GM21423 (cell line): ENCODE measurements around the gene EN2.
"Not testable (repeated sequence)": the region's sequence is repeated elsewhere in the genome, so short reads cannot be mapped to it uniquely, and the experiment has no call there.

Experiments
- ATAC-seq: cut with Tn5 transposase; IDR thresholded peaks from one replicate; pipeline ENCODE4 v1.9.1; 2021; ENCODE audit warnings: mild to moderate bottlenecking, moderate library complexity; ENCODE audit not compliant: unreplicated experiment

EN2 gene

DNA sequence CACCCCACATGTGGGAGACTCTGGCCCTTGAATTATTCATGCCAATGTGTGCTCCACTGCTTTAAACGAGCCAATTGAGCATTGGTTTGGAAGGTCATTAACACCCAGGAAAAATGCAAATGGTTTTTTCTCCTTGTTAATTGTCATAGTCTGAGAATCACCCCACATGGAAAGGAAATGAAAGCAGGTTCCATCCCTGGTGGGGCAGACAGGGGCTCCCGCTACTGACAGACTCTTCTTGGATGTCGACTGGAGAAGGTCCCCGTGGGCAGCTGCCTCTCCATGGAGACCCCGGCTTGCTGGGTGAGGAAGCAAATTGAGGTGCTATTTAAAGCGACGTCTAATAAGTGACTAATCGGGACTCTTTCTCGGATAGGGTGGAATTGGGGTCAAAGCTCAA lies 32.0 kb upstream of the EN2 start:
- ATAC-seq = no peak

GRCh38 chr7:155426543-155427410 lies 31.2 kb upstream of the EN2 start:
- no peak for ATAC-seq

DNA sequence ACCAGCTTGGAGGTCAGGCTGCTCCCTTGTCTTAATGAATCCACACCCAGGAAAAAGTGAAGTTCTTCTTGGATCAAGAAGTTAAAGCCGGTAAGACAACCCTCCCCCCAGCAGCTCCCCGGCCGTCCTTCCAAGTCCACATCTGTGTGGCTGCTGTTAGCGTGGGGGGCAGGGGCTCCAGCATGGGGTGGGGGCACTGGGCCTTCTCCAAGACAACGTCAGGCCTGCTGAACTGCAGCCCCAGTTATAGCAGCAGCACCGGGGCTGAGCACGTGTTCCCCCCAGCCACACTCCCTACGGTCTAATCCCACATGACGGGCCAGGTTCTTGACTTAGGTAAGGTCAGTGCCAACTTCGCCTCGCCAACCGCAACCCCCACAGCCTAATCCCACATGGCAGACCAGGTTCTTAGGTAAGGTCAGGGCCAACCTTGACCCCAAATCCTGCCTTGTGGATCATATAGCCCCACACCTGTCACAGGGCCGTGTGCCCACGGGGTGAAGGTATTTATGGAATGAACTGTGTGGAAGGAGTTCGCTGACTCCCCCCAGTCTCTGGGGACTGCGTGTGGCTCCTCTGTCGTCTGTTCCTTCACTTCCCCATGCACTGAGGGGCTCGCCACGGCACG lies 30.4 kb upstream of the EN2 start:
- no peak for ATAC-seq

DNA sequence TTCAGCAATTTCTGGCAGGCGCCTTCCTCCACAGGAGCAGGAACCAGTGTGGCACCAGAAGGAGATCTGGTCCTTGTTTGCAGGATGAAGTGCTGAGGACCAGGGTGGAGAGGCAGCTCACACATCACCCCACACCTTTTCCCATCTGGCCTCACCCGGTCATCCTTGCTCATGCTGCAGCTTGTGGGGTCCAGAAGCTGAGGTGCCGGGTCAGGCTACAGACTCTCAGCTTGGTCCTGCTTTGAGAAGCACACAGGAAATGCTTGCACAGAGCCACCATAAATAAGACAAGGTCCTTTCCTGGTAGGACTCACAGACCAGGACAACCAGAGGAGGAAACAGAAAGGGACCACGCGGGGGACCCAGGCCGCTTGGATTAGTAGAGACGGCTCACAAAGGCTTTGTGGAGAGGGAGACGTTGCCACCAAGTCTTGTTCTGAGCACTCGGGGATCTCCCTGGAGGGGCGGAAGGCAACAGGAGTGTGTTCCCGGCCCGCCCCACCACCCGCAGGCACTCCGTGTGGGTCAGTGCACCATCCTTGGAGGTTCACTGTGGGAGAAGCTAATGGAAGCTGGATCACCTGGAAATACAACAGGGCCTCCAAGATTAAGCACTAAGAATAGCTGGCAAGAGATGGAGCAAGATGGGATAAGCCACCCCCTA lies 29.6 kb upstream of the EN2 start:
- no peak for ATAC-seq

DNA sequence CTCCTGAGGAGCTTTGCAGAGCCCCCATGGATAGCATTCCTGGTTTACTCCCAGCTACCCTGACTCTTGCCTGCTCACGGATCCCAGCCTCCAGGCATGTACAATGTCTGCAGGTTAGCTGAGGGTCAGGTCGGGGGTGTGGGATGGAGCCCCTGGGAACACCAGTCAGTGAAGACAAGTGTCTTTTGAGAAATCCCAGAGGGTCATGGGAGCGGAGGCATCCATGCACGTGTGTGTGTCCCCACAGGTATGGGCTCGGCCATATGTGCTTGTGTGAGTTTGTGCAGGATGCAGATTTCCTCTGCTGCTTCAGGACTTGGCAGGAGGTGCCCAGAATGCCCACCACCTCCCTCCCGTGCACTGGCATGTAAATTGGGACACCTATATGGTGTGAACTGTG lies 28.3 kb upstream of the EN2 start:
- ATAC-seq = no peak

- no peak for ATAC-seq
Measured at GRCh38 chr7:155430606-155431005, 27.3 kb upstream of the EN2 start.

DNA sequence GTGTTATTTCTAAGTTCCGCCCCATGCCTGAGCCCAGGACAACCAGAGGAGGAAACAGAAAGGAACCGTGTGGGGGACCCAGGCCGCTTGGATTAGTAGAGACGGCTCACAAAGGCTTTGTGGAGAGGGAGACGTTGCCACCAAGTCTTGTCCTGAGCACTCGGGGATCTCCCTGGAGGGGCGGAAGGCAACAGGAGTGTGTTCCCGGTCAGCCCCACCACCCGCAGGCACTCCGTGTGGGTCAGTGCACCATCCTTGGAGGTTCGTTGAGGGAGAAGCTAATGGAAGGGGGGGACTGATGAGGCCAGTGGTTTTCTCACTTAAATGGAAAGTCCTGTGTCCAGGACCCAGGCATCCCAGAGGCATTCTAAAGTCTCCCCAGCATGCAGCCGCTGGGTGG lies 26.7 kb upstream of the EN2 start:
- ATAC-seq = no peak

DNA sequence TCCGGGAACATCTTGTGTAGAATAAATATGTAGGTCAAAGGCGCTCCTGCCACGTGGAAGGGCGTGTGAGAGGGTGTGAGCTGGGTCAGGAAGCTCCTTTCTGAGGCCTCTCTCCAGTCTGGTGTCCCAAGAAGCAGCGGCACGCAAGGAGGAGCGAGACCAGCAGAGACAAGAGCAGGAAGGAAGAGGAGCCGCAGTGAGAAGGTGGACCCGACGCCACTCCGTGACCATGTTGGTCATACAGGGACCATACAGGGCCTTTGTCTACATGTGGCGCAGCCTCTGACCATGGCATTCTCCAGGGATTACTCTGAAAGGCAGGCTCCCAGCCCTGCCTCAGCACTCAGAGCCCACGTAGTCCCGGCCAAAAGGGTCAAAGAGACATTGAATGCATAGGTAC lies 26.2 kb upstream of the EN2 start:
- no peak for ATAC-seq

DNA sequence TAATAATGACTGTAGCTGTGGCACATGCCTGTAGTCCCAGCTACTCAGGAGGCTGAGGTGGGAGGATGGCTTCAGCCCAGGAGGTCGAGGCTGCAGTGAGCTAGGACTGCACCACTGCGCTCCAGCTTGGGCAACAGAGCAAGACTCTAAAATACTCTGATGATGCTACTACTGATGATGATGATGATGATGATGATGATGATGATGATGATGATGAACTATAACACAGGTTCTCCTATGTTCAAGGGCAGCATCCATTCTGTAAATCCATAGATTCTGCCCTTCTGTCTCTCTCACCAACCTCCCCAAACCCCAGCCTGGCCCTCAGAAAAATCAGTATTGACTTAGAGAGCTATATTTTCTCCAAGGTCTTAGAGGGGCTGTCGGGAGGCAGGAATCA lies 22.8 kb upstream of the EN2 start:
- ATAC-seq = no peak

DNA sequence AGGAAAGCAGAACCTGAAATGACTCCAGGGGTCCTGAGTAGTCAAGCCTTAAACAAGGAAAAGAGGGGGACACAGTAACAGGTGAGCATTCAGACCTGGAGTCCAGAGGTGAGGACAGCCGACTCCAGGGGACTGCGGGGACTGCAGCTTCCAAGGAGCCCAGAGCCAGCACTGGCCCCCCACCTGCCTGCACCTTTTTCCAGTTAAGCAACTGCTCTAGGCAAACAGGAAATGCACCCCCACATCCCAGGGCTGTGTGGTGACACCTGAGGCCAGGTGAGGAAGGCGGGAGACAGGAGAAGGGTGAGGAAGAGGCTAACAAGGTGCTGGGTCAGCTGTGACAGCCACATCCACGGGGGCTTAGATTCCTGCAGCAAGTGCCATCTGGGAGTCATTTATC lies 20.1 kb upstream of the EN2 start:
- no peak for ATAC-seq

- ATAC-seq = no peak
Measured at GRCh38 chr7:155438777-155439176, 19.2 kb upstream of the EN2 start.

GRCh38 chr7:155439311-155440017 lies 18.5 kb upstream of the EN2 start:
- no peak for ATAC-seq

- no peak for ATAC-seq
Measured at GRCh38 chr7:155440018-155440410, 17.9 kb upstream of the EN2 start.

DNA sequence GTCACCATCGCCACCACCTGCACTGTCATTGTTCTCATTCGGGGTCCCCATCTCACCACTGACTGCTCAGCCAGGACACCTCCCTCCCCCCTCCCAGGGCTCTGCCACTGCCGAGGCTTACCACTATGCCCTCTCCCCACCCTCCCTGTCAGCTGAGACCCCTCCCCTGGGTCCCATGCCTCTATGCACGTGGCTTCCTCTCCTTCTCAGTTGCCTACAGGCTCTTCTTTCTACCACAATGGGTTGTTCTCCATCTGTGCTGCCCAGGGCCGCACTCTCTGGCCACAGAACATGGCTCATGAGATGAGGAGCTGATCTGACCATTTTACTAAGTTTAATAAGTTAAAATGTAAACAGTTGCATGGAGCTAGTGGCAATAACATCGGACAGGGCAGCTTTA lies 16.1 kb upstream of the EN2 start:
- ATAC-seq = no peak

DNA sequence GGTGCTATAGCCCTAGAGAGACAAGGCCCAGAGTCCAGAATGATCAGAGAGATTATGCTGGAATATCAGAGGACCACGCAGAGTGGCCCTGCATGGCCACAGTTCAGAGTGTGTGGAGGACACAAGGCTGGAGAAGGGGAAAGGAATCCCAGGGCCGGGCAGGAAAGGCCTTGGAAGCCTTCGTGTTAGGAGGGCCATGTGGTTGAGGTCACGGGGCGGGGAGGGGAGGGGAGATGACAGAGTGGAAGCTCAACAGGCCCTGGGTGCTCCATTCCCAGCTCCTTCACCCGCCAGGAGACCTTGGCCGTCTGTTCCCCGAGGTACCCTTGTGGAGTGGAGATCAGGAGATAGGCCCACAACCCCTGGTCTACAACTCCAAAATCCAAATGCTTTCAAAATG lies 13.2 kb upstream of the EN2 start:
- ATAC-seq = no peak

DNA sequence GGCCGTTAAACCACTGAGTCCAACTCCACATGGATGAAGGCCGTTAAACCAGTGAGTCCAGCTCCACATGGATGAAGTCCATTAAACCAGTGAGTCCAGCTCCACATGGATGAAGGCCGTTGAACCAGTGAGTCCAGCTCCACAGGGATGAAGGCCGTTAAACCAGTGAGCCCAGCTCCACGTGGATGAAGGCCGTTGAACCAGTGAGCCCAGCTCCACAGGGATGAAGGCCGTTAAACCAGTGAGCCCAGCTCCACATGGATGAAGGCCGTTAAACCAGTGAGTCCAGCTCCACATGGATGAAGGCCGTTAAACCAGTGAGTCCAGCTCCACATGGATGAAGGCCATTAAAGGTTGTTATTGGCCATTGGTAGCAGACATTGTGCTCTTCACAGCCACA lies 12.3 kb upstream of the EN2 start:
- not testable (repeated sequence) for ATAC-seq

DNA sequence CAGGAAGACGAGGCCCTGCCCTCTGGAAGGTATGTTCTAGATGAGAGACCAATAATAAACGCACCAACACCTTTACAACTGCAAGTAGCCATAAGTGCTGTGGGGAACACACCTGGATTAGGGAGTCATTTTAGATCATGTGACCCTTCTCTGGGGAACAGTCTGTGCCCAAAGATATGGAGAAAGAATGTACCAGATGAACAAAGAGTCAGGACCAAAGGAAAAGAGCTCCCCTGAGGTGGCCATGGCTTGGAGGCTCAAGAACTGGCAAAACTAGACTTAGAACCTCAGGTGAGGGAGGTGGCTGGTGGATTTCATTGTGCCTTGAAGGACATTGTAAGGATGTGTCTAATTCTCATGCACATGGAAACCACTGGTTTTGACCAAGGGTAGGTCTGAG lies 10.3 kb upstream of the EN2 start:
- no peak for ATAC-seq

GRCh38 chr7:155448632-155449007 lies 9.3 kb upstream of the EN2 start:
- no peak for ATAC-seq

GRCh38 chr7:155449008-155449868 lies 8.7 kb upstream of the EN2 start:
- ATAC-seq = no peak

DNA sequence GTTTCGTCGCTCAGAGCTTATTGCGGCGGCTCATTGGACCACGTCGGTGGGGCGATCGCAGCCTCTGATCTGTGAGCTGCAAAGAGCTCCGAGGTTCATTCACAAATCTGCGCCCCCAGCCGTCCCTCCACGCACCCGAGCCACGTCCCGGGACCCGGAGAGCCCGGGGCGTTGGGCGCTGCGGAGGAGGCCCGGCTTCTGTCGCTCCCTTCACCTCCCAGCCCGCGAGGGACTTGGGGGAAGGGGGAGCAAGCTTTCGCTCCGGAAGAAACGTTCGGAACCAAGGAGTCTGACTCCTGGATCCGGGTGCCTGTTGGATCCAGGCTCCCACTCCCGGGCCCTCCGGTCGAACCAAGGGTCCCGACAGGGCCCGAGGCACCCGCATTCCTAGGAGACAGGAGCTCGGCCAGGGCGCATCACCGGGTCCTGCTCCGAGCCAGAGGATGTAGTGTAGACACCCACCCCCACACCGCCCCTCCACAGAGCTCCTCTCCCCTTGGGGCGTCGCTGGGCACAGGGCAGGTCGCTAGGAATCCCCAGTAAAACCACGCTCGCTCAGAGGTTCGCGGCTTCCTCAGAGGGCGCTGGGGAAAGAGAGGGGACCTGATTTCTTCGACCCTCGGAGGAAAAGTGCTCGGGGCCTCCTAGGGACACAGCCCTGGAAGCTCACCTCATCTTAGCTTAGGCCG lies 7.9 kb upstream of the EN2 start:
- no peak for ATAC-seq
